SIG-M5 treated with dmso at 0.1 percent for 504 hours (cell line): ENCODE measurements around the gene TEKT1.
A peak's percentile ranks its signal among the peaks of the same experiment; 100 is the strongest.

ENCODE experiments used
- DNase-seq: peaks from one replicate; lab custom pipeline; 2025; ENCODE audit not compliant: unreplicated experiment; lab: John Stamatoyannopoulos, UW

Gene TEKT1

DNA sequence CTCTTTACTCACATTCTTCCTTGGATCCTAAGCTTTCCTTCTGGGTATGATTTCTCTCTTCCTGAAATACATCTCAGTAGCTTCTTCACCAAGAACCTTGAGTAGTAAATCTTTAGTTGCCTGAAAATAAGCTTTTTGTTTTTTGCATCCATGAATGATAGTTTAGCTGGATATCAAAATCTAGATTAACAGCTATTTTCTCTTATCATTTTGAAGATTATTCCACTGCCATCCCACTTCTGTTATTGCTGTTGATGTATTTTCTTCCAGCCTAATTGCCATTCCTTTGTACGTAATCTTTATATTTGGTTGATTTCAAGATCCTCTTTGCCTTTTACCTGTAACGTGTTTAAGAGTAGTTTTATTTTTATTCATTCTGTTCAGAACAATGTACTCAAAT is 63.1 kb downstream of the TEKT1 start:
- DNase-seq: no peak

DNA sequence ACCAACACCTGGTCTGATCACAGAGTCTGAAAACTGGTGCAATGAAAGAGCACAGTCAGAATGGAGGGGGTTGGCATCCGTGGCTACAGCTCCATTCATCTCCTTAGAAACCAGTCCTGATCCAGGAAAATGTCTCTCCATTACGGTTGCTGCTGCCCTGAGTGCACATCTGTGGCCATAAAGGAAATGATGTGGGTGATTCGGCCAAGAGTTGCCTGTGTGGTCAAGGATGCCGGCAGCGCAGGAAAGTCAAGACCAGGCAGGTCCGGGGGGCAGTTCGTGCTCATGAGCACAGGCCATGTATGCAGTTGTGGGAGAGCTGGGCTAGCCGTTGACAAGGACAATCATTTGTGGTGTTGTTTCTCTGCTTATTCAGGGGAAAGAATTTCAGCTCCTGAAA is 69.8 kb downstream of the TEKT1 start:
- no peak for DNase-seq

DNA sequence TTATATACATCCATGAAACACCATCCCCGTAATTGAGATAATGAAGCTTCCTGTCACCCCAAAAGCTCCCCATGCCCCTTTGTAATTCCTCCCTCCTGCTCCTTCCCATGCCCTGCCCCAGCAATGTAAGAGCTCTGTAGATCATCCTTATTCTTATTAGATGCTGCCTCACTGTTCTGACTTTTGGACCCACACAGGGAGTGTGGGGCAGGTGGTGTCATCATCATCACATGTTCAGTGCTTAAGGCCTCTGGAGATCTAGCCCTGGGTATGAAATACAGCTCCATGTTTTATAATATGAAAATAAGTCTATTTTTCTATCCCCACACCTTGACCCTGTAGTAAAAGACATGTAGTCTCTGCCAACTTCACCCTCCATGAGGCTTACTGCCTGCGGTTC is 73.8 kb downstream of the TEKT1 start:
- DNase-seq: no peak

DNA sequence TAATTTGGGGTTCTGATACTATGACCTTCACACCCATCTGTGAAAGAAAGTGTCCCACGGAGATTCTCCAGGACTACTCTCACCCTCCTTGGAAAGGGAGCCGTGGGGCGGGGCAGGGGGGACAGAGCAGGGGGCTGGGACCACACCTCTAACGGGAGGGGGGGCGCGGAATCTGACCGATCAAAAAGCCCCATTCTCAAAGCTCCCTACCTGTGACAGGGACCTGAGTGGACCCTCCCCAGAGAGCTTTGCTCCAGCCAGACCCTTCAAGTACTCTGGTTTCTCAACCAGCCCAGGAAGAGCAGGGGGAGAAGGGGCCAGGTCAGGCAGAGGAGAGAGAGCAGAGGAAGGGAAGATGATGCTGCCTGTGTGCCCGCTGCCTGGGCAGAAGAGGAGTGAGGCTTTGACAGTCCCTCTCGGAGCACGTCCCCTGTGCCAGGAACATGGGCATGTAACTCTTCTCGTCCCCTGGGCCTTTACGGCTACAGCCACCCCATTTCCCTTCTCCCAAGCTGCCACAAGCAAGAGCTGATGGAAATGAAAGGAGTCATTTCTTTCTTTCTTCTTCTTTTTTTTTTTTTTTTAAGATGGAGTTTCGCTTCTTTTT is 75.0 kb downstream of the TEKT1 start:
- DNase-seq: no peak

DNA sequence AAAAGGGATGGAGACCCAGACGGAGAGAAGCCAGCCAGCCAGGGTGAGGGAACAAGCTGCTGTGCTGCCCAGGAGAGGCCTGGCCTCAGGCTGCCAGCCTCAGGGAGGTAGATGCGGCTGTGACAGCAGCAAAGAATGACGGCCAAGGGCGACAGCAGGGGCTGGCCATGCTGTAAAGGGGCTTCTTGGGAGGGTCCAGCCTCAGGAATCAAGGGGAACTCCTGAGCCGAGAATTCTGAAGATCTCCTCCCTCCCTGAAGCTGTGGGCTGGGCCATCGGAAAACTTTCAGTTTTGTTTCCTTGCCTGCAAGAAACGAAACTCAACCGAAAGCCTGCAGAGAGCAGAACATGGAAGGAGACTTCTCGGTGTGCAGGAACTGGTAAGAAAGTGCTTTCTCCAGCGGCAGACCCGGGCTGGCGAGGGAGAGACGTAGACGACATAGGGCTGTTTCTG is 75.8 kb downstream of the TEKT1 start, which contains the start of gene XAF1:
Gene XAF1 (plus strand): TSS at position 316 of the 454 bp plus-strand sequence. CDS start 33 bp downstream, at position 349.
- peak; percentile 50 for DNase-seq

DNA sequence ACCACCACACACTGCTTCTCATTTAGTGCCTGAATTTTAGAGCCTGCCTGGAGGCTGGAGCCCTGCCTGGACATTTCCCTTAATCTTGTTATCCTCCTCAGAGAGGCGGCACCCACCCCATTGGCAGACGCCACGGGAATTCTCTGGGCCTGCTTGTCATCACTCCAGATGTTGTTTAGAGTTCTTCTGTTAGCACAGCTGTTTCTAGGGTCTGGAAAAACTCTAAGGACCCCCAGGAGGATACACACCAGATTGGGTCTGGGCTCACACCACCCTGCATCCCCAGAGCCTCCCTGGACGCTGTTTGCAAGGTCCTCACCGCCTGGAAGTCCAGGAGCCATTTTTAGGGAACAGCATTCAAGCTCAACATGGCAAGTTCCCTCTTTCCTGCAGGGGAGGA is 76.2 kb downstream of the TEKT1 start:
- DNase-seq: no peak

DNA sequence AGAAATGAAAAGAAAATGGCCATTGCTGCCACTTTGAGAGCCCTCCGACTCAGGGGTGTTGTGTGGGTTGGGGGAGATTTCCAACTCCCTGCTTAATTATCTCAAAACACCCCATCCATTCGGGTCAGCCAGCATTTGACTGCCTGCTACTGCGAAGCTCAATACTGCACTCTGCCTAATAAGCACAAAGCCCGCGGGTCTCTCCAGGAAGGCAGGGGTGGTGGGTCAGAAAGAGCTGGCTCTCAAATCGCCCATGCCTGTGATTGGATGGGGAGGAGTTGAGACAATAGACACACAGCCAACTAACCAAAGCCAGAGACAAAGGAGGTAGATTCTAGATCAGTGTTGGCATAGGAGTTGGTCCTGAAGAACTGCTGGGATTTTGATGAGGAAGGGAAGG is 78.0 kb downstream of the TEKT1 start:
- DNase-seq: no peak

DNA sequence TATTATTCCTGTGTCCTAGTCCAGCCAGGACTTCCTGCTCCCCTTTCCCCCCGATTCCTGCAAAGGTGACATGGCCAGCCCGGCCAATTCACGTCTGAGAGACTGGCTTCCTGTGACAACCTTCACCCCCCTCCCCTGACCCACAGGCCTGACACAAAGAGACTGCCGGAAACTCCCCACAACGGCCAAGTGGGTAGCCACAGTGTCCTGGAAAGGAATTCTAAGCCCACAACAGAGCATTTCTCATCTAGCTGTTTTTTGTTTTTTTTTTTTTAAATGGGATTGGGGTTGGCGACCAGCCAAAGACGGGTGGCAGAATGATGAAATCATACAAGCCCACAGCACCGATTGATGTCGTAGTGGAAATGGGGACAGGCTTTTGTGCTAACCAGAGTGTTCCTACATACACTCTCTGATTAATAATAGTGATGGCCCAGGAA is 78.5 kb downstream of the TEKT1 start:
- peak; percentile 2 for DNase-seq

DNA sequence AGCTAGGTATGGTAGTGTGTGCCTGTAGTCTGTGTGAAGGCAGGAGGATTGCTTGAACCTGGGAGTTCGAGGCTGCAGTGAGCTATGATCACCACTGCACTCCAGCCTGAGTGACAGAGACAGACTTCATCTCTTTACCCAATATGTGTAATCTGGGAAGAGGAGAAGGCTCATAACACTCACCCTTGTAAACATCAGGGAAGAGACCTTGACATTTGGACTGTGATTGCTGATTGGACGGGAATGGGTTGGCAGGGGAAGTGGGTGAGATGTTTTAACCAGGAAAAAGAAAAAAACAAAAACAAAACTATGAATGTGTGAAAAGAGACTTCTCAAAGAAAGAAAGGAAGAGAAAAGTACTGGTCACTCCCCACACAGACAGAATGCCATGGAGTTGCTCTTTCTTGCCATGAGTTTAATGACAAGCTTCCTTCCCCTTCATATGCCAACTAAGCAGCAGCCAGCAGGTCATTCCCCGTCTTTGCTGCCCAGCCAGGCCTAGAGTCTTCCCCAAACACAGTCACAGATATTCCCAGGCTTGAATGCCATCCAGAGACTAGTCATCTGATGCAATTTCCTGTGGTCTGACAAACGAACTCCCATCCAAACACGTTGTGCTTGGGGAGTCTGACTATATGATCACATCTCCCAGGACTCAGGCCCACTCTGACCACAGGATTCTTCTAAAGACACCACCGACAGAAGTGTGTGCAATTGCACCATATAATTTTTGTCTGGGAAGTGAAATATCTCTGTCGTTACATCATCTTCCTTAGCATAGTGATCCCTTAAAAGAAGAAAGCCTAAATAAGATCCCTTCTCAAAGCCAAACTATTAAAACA is 79.2 kb downstream of the TEKT1 start:
- DNase-seq: peak; percentile 80

DNA sequence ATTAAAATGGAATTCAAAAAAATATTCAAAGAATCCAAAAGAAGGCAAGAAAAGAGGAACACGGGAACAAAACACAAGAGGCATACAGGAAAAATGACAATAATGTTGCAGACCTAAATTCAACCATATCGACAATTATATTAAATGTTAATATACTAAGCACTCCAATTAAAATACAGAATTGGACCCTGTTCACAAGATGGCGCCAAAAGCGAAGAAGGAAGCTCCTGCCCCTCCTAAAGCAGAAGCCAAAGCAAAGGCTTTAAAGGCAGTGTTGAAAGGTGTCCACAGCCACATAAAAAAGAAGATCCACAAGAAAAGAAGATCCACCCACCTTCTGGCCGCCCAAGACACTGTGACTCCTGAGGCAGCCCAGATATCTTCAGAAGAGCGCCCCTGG is 82.0 kb downstream of the TEKT1 start:
- peak; percentile 12 for DNase-seq

DNA sequence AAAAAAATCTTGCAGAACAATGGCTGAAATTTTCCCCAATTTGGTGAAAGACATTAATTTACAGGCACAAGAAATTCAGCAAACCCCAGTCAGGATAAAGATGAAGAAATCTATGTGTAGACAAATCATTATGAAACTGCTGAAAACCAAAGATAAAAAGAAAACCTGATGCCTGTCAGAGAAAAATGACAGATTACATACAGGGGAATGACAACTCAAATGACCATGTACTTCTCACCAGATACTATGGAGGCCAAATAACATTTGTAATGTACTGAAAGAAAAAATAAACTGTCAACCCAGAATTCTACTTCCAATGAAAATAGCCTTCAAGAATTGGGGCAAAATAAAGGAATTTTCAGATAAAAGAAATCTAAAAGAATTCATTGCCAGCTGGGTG is 82.9 kb downstream of the TEKT1 start:
- no peak for DNase-seq
